MG63 (cell line): ENCODE data around the gene ARFIP1. TPM values are rescaled to one million over a fixed set of nuclear protein-coding genes. Genes with fewer than 3 reads are reported as not detected.
A peak's percentile ranks its signal among the peaks of the same experiment; 100 is the strongest.
"Not testable (repeated sequence)": the region's sequence is repeated elsewhere in the genome, so short reads cannot be mapped to it uniquely, and the experiment has no call there.

Experiments used
- DNase-seq: peaks from one replicate; pipeline ENCODE4 v3.0.0-alpha.2; 2020
- H3K27me3 ChIP-seq: fragments of 250-450 bp; sonication (Bioruptor Pico); 2 replicates; pipeline ENCODE4 v1.5.1; 2020; ENCODE audit warnings: mild to moderate bottlenecking, moderate library complexity
- H3K36me3 ChIP-seq: fragments of 250-450 bp; sonication (Bioruptor Pico); 2 replicates; pipeline ENCODE4 v1.5.1; 2020; ENCODE audit warnings: mild to moderate bottlenecking, moderate library complexity
- H3K4me3 ChIP-seq: fragments of 250-450 bp; sonication (Bioruptor Pico); 2 replicates; pipeline ENCODE4 v1.5.1; 2020; ENCODE audit warnings: mild to moderate bottlenecking, moderate library complexity
- H3K9me3 ChIP-seq: fragments of 250-450 bp; sonication (Bioruptor Pico); 2 replicates; pipeline ENCODE4 v1.5.1; 2020; ENCODE audit warnings: mild to moderate bottlenecking, moderate library complexity
- total RNA-seq: library from RNA; depleted of rRNA; stranded (reverse); fragments of >200 nt; shearing (Covaris generic); gene quantifications from 2 replicates; pipeline ENCODE4 v1.2.3, GENCODE V29; 2014; ENCODE audit warnings: low replicate concordance; rRNA removed

Gene ARFIP1, protein sequence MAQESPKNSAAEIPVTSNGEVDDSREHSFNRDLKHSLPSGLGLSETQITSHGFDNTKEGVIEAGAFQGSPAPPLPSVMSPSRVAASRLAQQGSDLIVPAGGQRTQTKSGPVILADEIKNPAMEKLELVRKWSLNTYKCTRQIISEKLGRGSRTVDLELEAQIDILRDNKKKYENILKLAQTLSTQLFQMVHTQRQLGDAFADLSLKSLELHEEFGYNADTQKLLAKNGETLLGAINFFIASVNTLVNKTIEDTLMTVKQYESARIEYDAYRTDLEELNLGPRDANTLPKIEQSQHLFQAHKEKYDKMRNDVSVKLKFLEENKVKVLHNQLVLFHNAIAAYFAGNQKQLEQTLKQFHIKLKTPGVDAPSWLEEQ
- total RNA-seq = 16.6 and 23.2 TPM in 2 replicates

DNA sequence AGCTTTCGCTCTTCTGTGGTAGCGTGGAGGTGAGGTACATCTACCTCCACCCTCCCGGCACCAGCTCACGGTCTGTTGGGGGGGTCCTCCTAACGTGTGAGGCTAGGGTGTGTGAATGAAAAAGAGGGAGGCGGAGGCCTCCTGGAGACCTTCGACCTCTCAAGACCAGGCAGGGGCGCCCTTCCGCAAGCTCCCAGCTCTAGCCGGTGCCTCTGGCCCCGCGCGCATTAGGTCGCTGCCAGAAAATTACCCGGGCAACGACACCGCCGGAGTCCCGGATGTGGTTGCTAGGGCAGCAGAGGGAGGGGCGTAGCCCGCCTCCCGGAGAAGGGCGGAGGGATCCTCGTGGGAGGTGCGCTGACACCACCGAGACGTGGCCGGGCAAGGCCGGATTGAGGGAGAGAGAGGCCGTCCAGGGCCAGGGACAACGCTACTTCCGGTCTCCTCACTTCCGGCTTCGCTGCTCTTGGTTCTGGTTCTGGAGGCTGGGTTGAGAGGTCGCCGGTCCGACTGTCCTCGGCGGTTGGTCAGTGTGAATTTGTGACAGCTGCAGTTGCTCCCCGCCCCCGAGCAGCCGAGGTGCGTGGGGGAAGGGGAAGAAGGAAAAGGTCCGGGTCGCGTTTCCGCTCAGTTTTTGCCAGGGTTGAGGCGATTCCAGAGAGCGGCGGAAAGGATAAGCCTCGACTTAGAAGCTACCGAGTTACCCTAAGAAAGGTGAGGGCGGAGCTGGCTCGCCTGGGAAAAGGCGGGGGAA, at the start of gene ARFIP1, which contains the start of gene TIGD4:
ARFIP1 (plus strand) TSS at position 442 of the 754 bp plus-strand sequence. CDS start 49,680 bp downstream, outside the sequence.
TIGD4 (minus strand) TSS at position 218 of the 754 bp plus-strand sequence. CDS start 8,726 bp downstream, outside the sequence.
- peaks cover 4% of the 10 kb centered on the region; the same call in 1 of the 2 replicates for H3K27me3 ChIP-seq
- peak; percentile 94 for DNase-seq
- H3K36me3 ChIP-seq = no peaks in the 10 kb centered on the region
- H3K9me3 ChIP-seq = no peaks in the 10 kb centered on the region
- H3K4me3 ChIP-seq = peak within 1 kb of the TSS; percentile 76

GRCh38 chr4:152731997-152732396, 47.8 kb upstream of the ARFIP1 start:
- DNase-seq = no peak
- Histone ChIP-seq H3K27me3 (no peaks in the 10 kb centered on the region), H3K4me3 (no peak overlapping the region), H3K36me3 (no peaks in the 10 kb centered on the region), H3K9me3 (no peaks in the 10 kb centered on the region)

DNA sequence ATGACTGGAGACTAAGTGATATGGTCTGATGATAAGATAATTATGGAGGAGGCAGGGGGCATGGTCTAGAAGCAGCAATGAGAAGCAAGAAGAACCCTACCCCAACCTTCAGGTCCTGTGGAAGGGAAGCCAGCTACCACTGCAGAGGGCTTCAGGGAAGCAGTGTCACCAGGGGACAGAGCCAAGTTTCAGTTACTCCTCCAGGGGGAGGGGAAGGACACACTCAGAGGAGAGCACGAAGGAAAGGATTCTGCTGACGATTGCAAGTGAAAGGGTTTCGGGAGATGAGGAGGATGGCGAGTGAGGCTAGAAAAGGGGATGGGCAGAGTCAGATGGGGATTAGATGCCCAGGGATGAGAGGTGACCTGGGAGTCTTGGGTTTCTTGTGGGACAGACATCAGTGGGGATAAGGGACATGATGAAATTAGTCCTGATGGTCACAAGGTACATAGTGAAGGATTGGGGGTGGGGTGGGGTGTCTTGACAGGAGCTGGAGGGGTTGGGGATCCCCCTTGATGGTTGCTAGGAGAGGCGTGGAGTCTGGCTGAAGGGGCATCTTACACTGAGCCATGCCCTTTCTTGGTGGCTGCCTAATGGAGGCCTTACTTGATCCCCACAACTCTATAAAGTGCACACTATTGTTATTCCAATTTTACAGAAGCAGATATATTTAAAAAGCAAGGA, 45.6 kb upstream of the ARFIP1 start:
- H3K9me3 ChIP-seq = no peaks in the 10 kb centered on the region
- H3K36me3 ChIP-seq = no peaks in the 10 kb centered on the region
- H3K4me3 ChIP-seq = no peak overlapping the region
- DNase-seq = no peak
- H3K27me3 ChIP-seq = no peaks in the 10 kb centered on the region

DNA sequence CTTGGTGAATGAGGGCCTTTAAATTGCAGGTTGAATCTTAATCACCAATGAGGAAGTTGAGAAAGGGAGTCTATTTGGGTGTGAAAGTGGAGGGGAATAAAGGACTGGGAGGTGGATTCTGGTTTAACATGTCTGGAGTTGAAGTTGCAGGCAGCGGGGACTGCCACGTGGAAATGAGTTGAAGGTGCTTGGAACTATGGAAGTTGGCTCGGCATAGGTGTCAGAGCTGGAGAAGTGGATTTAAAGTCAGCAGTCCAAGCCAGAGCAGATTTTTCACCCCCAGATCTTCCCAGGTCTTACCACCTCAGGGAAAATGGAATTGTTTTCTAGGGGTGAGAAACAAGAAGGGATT, 45.1 kb upstream of the ARFIP1 start:
- Histone ChIP-seq H3K4me3 (no peak overlapping the region), H3K9me3 (no peaks in the 10 kb centered on the region)
- DNase-seq = no peak

DNA sequence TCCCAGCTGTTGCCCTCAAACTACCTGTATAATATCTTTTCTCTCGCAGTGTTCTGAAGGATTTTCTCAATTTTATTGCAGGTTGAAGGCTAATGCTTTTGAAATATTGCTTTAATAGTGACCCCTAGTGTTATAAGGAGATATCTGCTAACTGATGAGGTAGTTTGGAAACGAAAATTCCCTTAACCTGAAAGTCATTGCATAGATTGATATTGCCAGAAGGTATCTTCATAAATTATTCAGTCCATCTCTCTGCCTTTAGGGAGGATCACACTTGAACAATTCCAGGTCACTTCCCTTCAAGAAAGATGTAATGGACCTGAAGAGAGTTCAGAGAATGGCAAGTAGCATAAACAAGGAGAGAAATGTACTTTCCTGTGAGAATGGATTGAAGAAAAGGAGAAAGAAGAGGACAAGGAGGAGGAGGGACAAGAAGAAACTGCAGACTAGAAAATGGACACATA, 44.3 kb upstream of the ARFIP1 start:
- Histone ChIP-seq H3K9me3 (no peaks in the 10 kb centered on the region), H3K4me3 (no peak overlapping the region), H3K27me3 (no peaks in the 10 kb centered on the region), H3K36me3 (no peaks in the 10 kb centered on the region)
- DNase-seq = no peak

More for the DNA sequence above, 45.1 kb upstream of the ARFIP1 start:
- Histone ChIP-seq H3K36me3 (no peaks in the 10 kb centered on the region), H3K27me3 (no peaks in the 10 kb centered on the region)

DNA sequence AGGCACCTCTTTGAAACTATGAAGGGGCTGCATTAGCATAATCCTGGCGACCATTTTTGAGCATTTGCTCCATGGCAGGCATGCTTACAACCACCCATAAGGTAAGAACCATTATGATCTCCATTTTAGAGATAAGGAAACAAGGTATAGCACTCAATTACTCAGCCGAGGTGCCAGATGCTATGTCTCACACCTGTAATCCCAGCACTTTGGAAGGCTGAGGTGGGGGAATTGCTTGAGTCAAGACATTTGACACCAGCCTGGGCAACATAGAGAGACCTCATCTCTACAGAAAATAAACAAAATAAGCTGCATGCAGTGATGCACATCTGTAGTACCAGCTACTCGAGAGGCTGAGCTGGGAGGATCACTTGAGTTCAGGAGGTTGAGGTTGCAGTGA, 43.8 kb upstream of the ARFIP1 start:
- Histone ChIP-seq H3K9me3 (no peaks in the 10 kb centered on the region), H3K4me3 (no peak overlapping the region)
- no peak for DNase-seq

GRCh38 chr4:152738827-152739226, 40.9 kb upstream of the ARFIP1 start:
- H3K4me3 ChIP-seq = no peak overlapping the region
- H3K9me3 ChIP-seq = no peaks in the 10 kb centered on the region
- DNase-seq = no peak
- H3K27me3 ChIP-seq = no peaks in the 10 kb centered on the region
- no peaks in the 10 kb centered on the region for H3K36me3 ChIP-seq

More for the DNA sequence above, 43.8 kb upstream of the ARFIP1 start:
- H3K36me3 ChIP-seq = no peaks in the 10 kb centered on the region
- H3K27me3 ChIP-seq = no peaks in the 10 kb centered on the region

- no peaks in the 10 kb centered on the region for H3K27me3 ChIP-seq
- no peak for DNase-seq
- no peak overlapping the region for H3K4me3 ChIP-seq
- H3K9me3 ChIP-seq = no peaks in the 10 kb centered on the region
- H3K36me3 ChIP-seq = no peaks in the 10 kb centered on the region
Observed at GRCh38 chr4:152747444-152747843, 32.3 kb upstream of the ARFIP1 start.

- H3K9me3 ChIP-seq = no peaks in the 10 kb centered on the region
- DNase-seq = no peak
- no peaks in the 10 kb centered on the region for H3K36me3 ChIP-seq
- no peaks in the 10 kb centered on the region for H3K27me3 ChIP-seq
- no peak overlapping the region for H3K4me3 ChIP-seq
Observed at GRCh38 chr4:152748619-152749018, 31.1 kb upstream of the ARFIP1 start.

GRCh38 chr4:152763796-152764195, 16.0 kb upstream of the ARFIP1 start:
- Histone ChIP-seq H3K9me3 (no peaks in the 10 kb centered on the region), H3K4me3 (no peak overlapping the region), H3K36me3 (no peaks in the 10 kb centered on the region), H3K27me3 (no peaks in the 10 kb centered on the region; the same call in 1 of the 2 replicates)
- DNase-seq = no peak

DNA sequence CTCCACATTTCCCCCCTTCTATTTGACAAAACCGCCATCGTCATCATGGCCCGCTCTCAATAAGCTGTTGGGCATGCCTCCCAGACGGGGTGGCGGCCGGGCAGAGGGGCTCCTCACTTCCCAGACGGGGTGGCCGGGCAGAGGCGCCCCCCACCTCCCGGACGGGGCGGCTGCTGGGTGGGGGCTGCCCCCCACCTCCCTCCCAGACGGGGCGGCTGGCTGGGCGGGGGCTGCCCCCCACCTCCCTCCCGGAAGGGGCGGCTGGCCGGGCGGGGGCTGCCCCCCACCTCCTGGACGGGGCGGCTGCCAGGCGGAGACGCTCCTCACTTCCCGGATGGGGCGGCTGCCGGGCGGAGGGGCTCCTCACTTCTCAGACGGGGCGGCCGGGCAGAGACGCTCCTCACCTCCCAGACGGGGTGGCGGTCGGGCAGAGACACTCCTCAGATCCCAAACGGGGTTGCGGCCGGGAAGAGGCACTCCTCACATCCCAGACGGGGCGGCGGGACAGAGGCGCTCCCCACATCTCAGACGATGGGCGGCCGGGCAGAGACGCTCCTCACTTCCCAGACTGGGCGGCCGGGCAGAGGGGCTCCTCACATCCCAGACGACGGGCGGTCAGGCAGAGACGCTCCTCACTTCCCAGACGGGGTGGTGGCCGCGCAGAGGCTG, 14.6 kb upstream of the ARFIP1 start:
- not testable (repeated sequence) for DNase-seq, H3K9me3 ChIP-seq, H3K27me3 ChIP-seq, H3K4me3 ChIP-seq, H3K36me3 ChIP-seq

DNA sequence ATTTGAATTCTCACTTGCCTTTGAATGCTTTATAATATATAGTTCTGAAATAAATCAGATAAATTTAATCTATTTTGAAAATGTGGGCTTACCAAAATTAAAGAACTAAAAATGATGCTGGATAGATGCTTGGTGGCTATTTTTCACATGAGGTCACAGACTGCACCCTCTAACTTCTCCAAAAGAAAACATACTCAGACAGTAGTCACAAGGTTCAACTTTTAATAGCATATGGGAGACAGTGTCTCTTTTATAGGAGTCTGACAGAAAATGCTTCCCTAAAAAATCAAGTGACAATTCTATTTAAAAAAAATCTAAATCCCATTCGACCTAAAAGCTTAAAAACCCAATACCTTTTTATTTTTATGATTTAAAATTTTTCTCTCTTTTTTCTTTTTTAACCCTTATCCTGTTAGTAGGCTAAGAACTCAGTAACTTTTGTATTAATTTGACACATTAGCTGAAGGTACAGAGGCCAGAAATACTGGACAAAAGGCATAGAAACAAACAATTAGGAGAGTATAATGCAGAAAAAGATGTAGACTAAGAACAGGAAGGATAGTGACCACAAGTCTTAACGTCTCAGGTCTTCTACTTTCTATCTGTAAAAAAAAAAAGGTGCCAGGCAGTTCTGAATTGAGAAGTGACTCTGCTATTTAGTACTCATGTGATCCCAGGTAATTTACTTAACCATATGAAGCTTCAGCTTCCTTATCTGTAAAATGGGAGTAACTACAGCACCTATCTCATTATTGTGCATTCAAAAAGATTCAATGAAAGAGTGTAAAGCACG, 7.8 kb upstream of the ARFIP1 start:
- DNase-seq = no peak
- H3K4me3 ChIP-seq = no peak overlapping the region
- peaks cover 3% of the 10 kb centered on the region for H3K27me3 ChIP-seq
- no peaks in the 10 kb centered on the region for H3K9me3 ChIP-seq
- H3K36me3 ChIP-seq = no peaks in the 10 kb centered on the region

DNA sequence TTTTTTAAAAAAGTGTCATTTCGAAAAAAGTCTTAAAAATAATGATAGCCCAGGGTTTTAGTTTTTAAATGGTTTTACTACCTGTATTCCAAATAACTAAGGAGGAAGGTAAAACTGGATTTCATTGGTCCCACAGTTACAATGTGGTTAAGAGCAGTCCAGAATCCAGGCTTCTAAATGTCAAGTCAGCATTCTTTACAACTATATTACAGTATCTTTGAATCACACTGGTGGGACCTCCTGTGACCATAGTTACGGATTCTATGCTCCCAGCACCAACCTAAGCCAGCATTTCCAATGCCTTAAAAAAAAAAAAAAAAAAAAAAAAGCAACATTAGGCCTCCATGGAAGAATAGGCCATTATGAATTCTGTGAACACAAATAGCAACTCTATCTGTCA, 6.4 kb upstream of the ARFIP1 start:
- H3K27me3 ChIP-seq = peaks cover 8% of the 10 kb centered on the region
- no peaks in the 10 kb centered on the region for H3K36me3 ChIP-seq
- H3K4me3 ChIP-seq = no peak overlapping the region
- no peaks in the 10 kb centered on the region for H3K9me3 ChIP-seq
- no peak for DNase-seq

DNA sequence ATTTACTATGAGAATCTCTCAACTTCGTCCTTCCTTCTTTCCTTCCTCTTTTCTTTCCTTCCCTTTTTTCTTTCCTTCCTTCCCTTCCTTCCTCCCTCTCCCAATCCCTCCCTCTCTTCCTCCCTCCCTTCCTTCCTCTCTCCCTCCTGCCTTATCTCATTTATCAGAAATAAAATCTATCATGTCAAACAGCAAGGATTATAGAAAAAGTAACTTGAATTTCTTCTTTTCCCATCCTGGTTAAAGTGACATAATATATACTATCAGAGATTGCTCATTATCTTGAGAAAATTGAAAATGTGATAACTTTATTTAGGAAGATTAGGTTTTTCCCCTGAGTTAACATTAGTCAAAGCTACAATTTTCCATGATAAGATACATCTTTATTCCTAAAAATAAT, 5.8 kb upstream of the ARFIP1 start:
- no peak for DNase-seq
- H3K27me3 ChIP-seq = peaks cover 8% of the 10 kb centered on the region

DNA sequence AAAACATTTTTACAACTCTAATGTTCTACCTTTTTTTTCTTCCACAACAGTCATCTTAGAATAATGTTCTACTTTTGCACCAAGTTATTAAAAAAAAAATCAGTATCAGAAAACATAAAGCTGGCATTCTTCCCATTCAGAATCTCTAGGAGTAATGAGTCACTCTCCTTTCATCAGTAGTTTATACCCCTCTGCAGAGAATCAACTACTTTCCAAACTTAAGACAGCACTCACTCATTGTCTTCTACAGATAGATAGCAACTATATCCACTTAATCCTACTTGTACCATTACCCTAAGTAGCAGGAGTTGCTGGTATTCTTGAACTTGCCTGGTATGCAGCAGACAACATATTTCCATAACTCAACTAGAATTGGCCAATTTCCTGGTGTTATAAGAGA, 3.4 kb upstream of the ARFIP1 start:
- H3K36me3 ChIP-seq = no peaks in the 10 kb centered on the region
- DNase-seq = no peak
- H3K9me3 ChIP-seq = no peaks in the 10 kb centered on the region
- no peak overlapping the region for H3K4me3 ChIP-seq
- peaks cover 4% of the 10 kb centered on the region; the same call in 1 of the 2 replicates for H3K27me3 ChIP-seq

More for the DNA sequence above, 5.8 kb upstream of the ARFIP1 start:
- H3K36me3 ChIP-seq = no peaks in the 10 kb centered on the region
- no peak overlapping the region for H3K4me3 ChIP-seq
- H3K9me3 ChIP-seq = no peaks in the 10 kb centered on the region

DNA sequence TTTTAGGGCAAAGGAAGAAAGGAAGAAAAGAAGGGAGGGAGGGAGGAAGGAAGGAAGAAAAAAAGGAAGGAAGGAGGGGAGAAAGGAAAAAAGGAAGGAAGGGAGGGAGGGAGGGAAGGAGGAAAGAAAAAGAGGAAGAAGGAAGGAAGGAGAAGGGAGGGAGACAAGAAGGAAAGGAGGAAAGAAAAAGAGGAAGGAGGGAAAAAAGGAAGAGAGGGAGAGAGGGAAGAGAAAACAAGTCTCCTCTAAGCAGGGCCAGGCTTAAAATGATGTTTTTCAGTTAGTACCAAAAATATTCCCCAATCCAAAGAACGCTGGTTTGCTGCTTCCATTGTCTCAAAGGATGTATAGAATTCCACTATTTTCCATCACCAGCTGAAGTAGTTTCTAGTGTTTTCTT, 2.3 kb upstream of the ARFIP1 start:
- no peaks in the 10 kb centered on the region for H3K9me3 ChIP-seq
- H3K36me3 ChIP-seq = no peaks in the 10 kb centered on the region
- H3K27me3 ChIP-seq = peaks cover 4% of the 10 kb centered on the region; the same call in 1 of the 2 replicates
- no peak for DNase-seq
- H3K4me3 ChIP-seq = no peak overlapping the region
